ENCODE measurements around the gene RANBP17. TPM values are rescaled to one million over a fixed set of nuclear protein-coding genes. Genes with fewer than 3 reads are reported as not detected.

Gene RANBP17
- total and polyA plus RNA-seq, 2 of the 4 experiments (the other 2 are of a cell fraction), result 8.2 to 29.0 TPM

DNA sequence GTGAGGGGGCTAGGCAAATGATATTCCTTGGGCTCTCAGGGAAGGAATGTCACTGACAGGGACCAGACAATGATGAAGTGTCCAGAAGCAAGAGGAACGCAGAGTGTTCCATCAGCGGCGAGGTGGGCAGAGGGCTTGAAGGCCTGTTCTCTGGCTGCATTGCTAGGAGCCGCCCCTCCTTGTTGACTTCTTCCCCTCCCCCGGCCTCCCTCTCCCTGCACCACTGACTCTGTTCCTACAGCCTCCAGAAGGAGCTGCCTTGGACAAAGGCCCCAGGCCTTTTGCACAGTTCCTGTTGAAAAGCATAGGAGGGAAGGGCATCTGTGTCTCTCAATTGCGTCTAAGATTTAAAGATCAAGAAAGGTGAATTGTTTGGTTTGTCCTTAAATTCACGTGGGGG is 459.6 kb downstream of the RANBP17 start:
- no peaks in the 10 kb centered on the region for H3K79me1 ChIP-seq (ENCODE audit: low read depth in 1 of 2, low read length in 2 of 2)
- no peak overlapping the region for H3K56ac ChIP-seq (ENCODE audit: extremely low read depth, insufficient read depth, low read length)
- WGBS, 2 experiments (ENCODE audit: extremely low coverage in 2 of 2, insufficient read length in 1 of 2), result 75% methylated on average over 2 of the region's 7 CpGs; no CpG with 5 or more reads in 1 of the 2 experiments
- no peak overlapping the region for H2AK5ac ChIP-seq (ENCODE audit: low read depth, low read length)
- no peak overlapping the region for H2BK120ac ChIP-seq (ENCODE audit: low read depth, low read length)
- H2BK5ac ChIP-seq (ENCODE audit: low read depth, low read length, poor library complexity, severe bottlenecking), result no peak overlapping the region
- no peak overlapping the region for H4K8ac ChIP-seq (ENCODE audit: low read depth in 2 of 2, low read length in 2 of 2)
- no peak overlapping the region for H3K23ac ChIP-seq (ENCODE audit: low read depth, low read length)
- no peak overlapping the region for H4K91ac ChIP-seq (ENCODE audit: insufficient read depth, low read depth, low read length)
- no peaks in the 10 kb centered on the region; the same call in 1 of the 2 replicates for H3K4me1 ChIP-seq (ENCODE audit: control insufficient read depth, insufficient read depth, low read length)
- dilution Hi-C loops (cut with HindIII; ENCODE audit: low sequenced_read_pairs, unreplicated experiment) (no loop called here), in situ Hi-C loops (cut with MboI; ENCODE audit: low sequenced_read_pairs) (no loop called here), intact Hi-C loops (cut with micrococcal nuclease) (no loop called here)
- H3K14ac ChIP-seq (replicated peaks; ENCODE audit: low read depth, low read length), result no peak overlapping the region
- ChIA-PET POLR2A (ENCODE audit: unreplicated experiment) (no interaction called here), CTCF (no interaction called here)
- no TSS peak for BruUV-seq (replicated peaks)
- DNase-seq, result no peak
- H3K27me3 ChIP-seq (ENCODE audit: control insufficient read depth, insufficient read depth, low read length), result peaks cover 75% of the 10 kb centered on the region
- H3K4ac ChIP-seq (ENCODE audit: low read depth, low read length), result no peak overlapping the region
- no peaks in the 10 kb centered on the region for H3K36me3 ChIP-seq (ENCODE audit: control insufficient read depth, insufficient read depth, low read length)
- no peak overlapping the region for H3K18ac ChIP-seq (ENCODE audit: low read depth, low read length)
- no peak overlapping the region for H2BK20ac ChIP-seq (ENCODE audit: low read depth, low read length)
- H3K9me1 ChIP-seq (ENCODE audit: insufficient read depth, low read length), result no peaks in the 10 kb centered on the region
- no peak for TF ChIP-seq MAFK (IDR thresholded peaks at IDR 0.05; ENCODE audit: low read depth, low read length)
- no peak for TF ChIP-seq RFX5 (IDR thresholded peaks at IDR 0.05; ENCODE audit: low read depth, low read length)
- TF ChIP-seq POLR2A (IDR thresholded peaks at IDR 0.05; ENCODE audit: low read depth, low read length), result no peak
- no peak for TF ChIP-seq SMC3 (IDR thresholded peaks at IDR 0.05; ENCODE audit: low read depth, low read length)
- no peak for TF ChIP-seq RAD21 (IDR thresholded peaks at IDR 0.05; ENCODE audit: low read length)
- TF ChIP-seq BHLHE40 (IDR thresholded peaks at IDR 0.05; ENCODE audit: low read depth, low read length), result no peak
- TF ChIP-seq CHD1 (IDR thresholded peaks at IDR 0.05; ENCODE audit: low read depth, low read length), result no peak
- no peak for TF ChIP-seq NFE2L2 (IDR thresholded peaks at IDR 0.05; ENCODE audit: low read depth, low read length)
- H4K20me1 ChIP-seq (ENCODE audit: insufficient read depth, low read length), result 0 out of 2 replicates have a peak, but pooled peaks cover 5% of the 10 kb centered on the region
- no peak overlapping the region for H3K27ac ChIP-seq (ENCODE audit: insufficient read depth, low read length)
- H3K4me3 ChIP-seq (ENCODE audit: insufficient read depth, low read depth, low read length), result no peak overlapping the region
- H2AK9ac ChIP-seq (replicated peaks; ENCODE audit: low read depth, low read length, poor library complexity), result no peak overlapping the region
- ATAC-seq (ENCODE audit: low read depth), result no peak
- H3K4me2 ChIP-seq (ENCODE audit: low read depth, low read length), result no peak overlapping the region
- no peak overlapping the region for H4K5ac ChIP-seq (ENCODE audit: low read depth, low read length)
- H2BK15ac ChIP-seq (ENCODE audit: low read depth, low read length), result no peak overlapping the region
- H2AFZ ChIP-seq (replicated peaks; ENCODE audit: low read length, poor library complexity), result no peak overlapping the region
- peaks cover 7% of the 10 kb centered on the region; the same call in 1 of the 2 replicates for H3K9me3 ChIP-seq (ENCODE audit: control insufficient read depth, insufficient read depth, low read length)
- no peak overlapping the region for H3K9ac ChIP-seq (ENCODE audit: low read depth, low read length)

Data from IMR-90 (cell line).